Colonic mucosa (tissue), 4 donors: ENCODE measurements around the gene PGBD5. TPM values are rescaled to one million over a fixed set of nuclear protein-coding genes. Genes with fewer than 3 reads are reported as not detected.

Experiments used
- DNase-seq: peaks from one replicate; pipeline ENCODE4 v3.0.0-alpha.2; 2020
- H3K27ac ChIP-seq: fragments of 200-600 bp; one replicate; pipeline ENCODE4 v1.8.0; 2021
- H3K27me3 ChIP-seq: fragments of 200-600 bp; one replicate; pipeline ENCODE4 v1.8.0; 2021
- H3K36me3 ChIP-seq: fragments of 200-600 bp; one replicate; pipeline ENCODE4 v1.8.0; 2021
- H3K4me1 ChIP-seq: fragments of 200-600 bp; one replicate; pipeline ENCODE4 v1.8.0; 2021; ENCODE audit warnings: mild to moderate bottlenecking
- H3K4me3 ChIP-seq: fragments of 200-600 bp; one replicate; pipeline ENCODE4 v1.8.0; 2021
- H3K9ac ChIP-seq, 2 donors: one replicate each; pipeline ENCODE4 v1.7.0; 2013; ENCODE audit warnings: control low read depth in 2 of 2, low read depth in 2 of 2, low read length in 2 of 2
- H3K9me3 ChIP-seq: fragments of 200-600 bp; one replicate; pipeline ENCODE4 v1.8.0; 2021
- CTCF ChIP-seq: fragments of 200-600 bp; IDR thresholded peaks from one replicate; pipeline ENCODE4 v1.8.0; 2022; ENCODE audit warnings: antibody characterized with exemption, mild to moderate bottlenecking
- intact Hi-C: fragments of 100-400 bp; cut with DNase I; formaldehyde crosslinking; loops from one replicate; pipeline ENCODE4 v1.14.1; 2022
- total RNA-seq, 2 donors: library from RNA; stranded (reverse); fragmentation: NEBNext Ultra II Directional in 1 of 2; extraction: Animal tissue kit (Norgen Biotek cat#: 25700) in 1 of 2; gene quantifications; one replicate each; pipeline ENCODE4 v1.2.1, GENCODE V29; 2021
- donor health status: healthy.
- donor health status: DM: no; HTN: no; CAD: no.
- donor health status: DM: no; HTN: no; CAD: no.

PGBD5 gene
- total RNA-seq, 2 donors from 2014 or later: 6.4 to 14.8 TPM

- H3K27me3 ChIP-seq: no peaks in the 10 kb centered on the region
- no peaks in the 10 kb centered on the region for H3K36me3 ChIP-seq
- H3K9ac ChIP-seq: no peak overlapping the region
- TF ChIP-seq CTCF: no peak
- intact Hi-C loops: no loop called here
- DNase-seq: no peak
- no peak overlapping the region for H3K4me3 ChIP-seq
- no peak overlapping the region for H3K27ac ChIP-seq
- no peaks in the 10 kb centered on the region for H3K4me1 ChIP-seq
- no peaks in the 10 kb centered on the region for H3K9me3 ChIP-seq
Observed at GRCh38 chr1:230321341-230321740, 104.8 kb downstream of the PGBD5 start.

- DNase-seq: no peak
- no peaks in the 10 kb centered on the region for H3K36me3 ChIP-seq
- H3K4me3 ChIP-seq: no peak overlapping the region
- no peaks in the 10 kb centered on the region for H3K9me3 ChIP-seq
- TF ChIP-seq CTCF: no peak
- H3K27ac ChIP-seq: no peak overlapping the region
- H3K9ac ChIP-seq: no peak overlapping the region
- no peaks in the 10 kb centered on the region for H3K27me3 ChIP-seq
- no peaks in the 10 kb centered on the region for H3K4me1 ChIP-seq
- intact Hi-C loops: no loop called here
Observed at GRCh38 chr1:230320804-230321203, 105.3 kb downstream of the PGBD5 start.

GRCh38 chr1:230319014-230319747 is 107.0 kb downstream of the PGBD5 start:
- H3K4me3 ChIP-seq: no peak overlapping the region
- no peak overlapping the region for H3K27ac ChIP-seq
- H3K9ac ChIP-seq: no peak overlapping the region
- no peaks in the 10 kb centered on the region for H3K36me3 ChIP-seq
- no peaks in the 10 kb centered on the region for H3K9me3 ChIP-seq
- intact Hi-C loops: no loop called here
- no peak for TF ChIP-seq CTCF
- no peaks in the 10 kb centered on the region for H3K4me1 ChIP-seq
- no peaks in the 10 kb centered on the region for H3K27me3 ChIP-seq
- DNase-seq: no peak

- no peak for TF ChIP-seq CTCF
- no peaks in the 10 kb centered on the region for H3K4me1 ChIP-seq
- H3K9ac ChIP-seq: no peak overlapping the region
- H3K4me3 ChIP-seq: no peak overlapping the region
- H3K9me3 ChIP-seq: no peaks in the 10 kb centered on the region
- H3K36me3 ChIP-seq: no peaks in the 10 kb centered on the region
- intact Hi-C loops: no loop called here
- peak; percentile 43 for DNase-seq
- no peak overlapping the region for H3K27ac ChIP-seq
- H3K27me3 ChIP-seq: no peaks in the 10 kb centered on the region
Observed at GRCh38 chr1:230317823-230318819, 108.0 kb downstream of the PGBD5 start.

GRCh38 chr1:230316864-230317745 is 109.0 kb downstream of the PGBD5 start:
- H3K36me3 ChIP-seq: no peaks in the 10 kb centered on the region
- H3K4me1 ChIP-seq: no peaks in the 10 kb centered on the region
- no peak for DNase-seq
- H3K27me3 ChIP-seq: no peaks in the 10 kb centered on the region
- no peak overlapping the region for H3K9ac ChIP-seq
- intact Hi-C loops: no loop called here
- H3K4me3 ChIP-seq: no peak overlapping the region
- no peak overlapping the region for H3K27ac ChIP-seq
- H3K9me3 ChIP-seq: no peaks in the 10 kb centered on the region
- TF ChIP-seq CTCF: no peak
